HEK293 (cell line): ENCODE measurements around the gene ADAMTS8.

Experiments used
- REPIN1 ChIP-seq: fragments of 450-650 bp; formaldehyde crosslinking; IDR thresholded peaks from 2 replicates; pipeline ENCODE4 v1.5.1; 2017; ENCODE audit warnings: missing biosample characterization, missing genetic modification characterization, low read depth
- ZBTB8A ChIP-seq: fragments of 450-650 bp; formaldehyde crosslinking; IDR thresholded peaks from 2 replicates; pipeline ENCODE4 v1.5.1; 2016; ENCODE audit warnings: missing biosample characterization, missing genetic modification characterization
- ZNF16 ChIP-seq: fragments of 450-650 bp; formaldehyde crosslinking; IDR thresholded peaks from 2 replicates; pipeline ENCODE4 v1.5.1; 2016; ENCODE audit warnings: low read depth, missing biosample characterization, missing genetic modification characterization
- TF ChIP-seq, protein P1 (sequence below): fragments of 450-650 bp; formaldehyde crosslinking; IDR thresholded peaks from 2 replicates; pipeline ENCODE4 v1.5.1; 2016; ENCODE audit warnings: missing biosample characterization, missing genetic modification characterization
- TF ChIP-seq, protein P2 (sequence below): fragments of 450-650 bp; formaldehyde crosslinking; IDR thresholded peaks from 2 replicates; pipeline ENCODE4 v1.5.1; 2017; ENCODE audit warnings: missing biosample characterization, missing genetic modification characterization

DNA sequence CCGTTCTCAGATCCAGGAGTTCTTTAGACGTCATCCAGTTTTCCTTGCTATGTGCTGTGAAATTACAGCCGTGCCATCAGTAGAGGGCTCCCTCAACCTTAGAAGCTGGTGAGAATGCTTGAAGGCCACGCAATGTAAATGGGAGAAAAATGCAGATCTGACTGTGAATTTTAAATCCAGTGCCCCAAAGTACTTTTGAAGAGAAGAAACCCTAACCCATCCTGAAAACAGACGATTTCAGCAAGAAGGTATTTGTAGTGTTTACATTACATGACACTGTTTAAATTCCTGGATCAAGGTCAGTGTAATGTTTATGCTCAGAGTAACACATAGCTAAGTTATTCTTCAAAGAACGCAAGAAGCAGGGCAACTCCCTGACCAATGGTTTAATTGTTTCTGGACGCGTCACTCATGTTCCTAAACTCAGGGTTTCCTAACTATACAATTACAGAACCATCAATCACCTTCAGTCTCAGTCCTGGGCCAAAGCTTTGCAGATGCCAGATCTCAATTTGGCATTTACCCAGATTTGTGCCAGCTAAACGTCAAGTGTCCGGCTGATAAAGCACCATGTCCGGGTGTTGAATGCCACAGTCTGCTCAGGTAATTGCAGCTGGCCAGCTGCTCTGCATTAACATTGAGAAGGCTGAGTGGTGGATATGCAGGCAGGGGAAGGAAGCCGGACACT is 38.2 kb downstream of the ADAMTS8 start:
- TF ChIP-seq, protein P1, sequence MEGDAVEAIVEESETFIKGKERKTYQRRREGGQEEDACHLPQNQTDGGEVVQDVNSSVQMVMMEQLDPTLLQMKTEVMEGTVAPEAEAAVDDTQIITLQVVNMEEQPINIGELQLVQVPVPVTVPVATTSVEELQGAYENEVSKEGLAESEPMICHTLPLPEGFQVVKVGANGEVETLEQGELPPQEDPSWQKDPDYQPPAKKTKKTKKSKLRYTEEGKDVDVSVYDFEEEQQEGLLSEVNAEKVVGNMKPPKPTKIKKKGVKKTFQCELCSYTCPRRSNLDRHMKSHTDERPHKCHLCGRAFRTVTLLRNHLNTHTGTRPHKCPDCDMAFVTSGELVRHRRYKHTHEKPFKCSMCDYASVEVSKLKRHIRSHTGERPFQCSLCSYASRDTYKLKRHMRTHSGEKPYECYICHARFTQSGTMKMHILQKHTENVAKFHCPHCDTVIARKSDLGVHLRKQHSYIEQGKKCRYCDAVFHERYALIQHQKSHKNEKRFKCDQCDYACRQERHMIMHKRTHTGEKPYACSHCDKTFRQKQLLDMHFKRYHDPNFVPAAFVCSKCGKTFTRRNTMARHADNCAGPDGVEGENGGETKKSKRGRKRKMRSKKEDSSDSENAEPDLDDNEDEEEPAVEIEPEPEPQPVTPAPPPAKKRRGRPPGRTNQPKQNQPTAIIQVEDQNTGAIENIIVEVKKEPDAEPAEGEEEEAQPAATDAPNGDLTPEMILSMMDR = peak; percentile 28; the same call in 1 of the 2 replicates
- TF ChIP-seq REPIN1 (no peak), ZBTB8A (no peak), ZNF16 (tag by site-specific recombination) (no peak)
- TF ChIP-seq, protein P2, sequence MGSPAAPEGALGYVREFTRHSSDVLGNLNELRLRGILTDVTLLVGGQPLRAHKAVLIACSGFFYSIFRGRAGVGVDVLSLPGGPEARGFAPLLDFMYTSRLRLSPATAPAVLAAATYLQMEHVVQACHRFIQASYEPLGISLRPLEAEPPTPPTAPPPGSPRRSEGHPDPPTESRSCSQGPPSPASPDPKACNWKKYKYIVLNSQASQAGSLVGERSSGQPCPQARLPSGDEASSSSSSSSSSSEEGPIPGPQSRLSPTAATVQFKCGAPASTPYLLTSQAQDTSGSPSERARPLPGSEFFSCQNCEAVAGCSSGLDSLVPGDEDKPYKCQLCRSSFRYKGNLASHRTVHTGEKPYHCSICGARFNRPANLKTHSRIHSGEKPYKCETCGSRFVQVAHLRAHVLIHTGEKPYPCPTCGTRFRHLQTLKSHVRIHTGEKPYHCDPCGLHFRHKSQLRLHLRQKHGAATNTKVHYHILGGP (tag by site-specific recombination) = no peak
